Jurkat, Clone E6-1 (cell line): ENCODE data around the gene TMPRSS11E.
"Not testable (repeated sequence)": the region's sequence is repeated elsewhere in the genome, so short reads cannot be mapped to it uniquely, and the experiment has no call there.

ENCODE experiments used
- DNase-seq: peaks from one replicate; pipeline ENCODE4 v3.0.0-alpha.2; 2011; ENCODE audit warnings: low read depth, low spot score
- H3K4me3 ChIP-seq: 2 replicates; pipeline ENCODE4 v1.5.1; 2011; ENCODE audit warnings: mild to moderate bottlenecking, low read length, control low read depth, moderate library complexity

TMPRSS11E gene

DNA sequence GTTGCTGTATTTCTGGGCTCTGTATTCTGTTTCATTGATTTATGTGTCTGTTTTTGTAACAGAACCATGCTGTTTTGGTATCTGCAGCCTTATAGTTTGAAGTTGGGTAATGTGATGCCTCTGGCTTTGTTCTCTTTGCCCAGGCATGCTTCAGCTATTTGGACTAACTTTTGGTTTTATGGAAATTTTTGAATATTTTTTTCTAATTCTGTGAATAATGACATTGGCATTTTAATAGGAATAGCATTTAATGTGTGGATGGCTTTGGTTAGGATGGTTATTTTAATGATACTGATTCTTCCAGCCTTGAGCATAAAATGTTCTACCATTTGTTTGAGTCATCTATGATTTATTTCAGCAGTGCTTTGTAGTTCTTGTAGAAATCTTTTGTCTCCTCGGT lies 75.0 kb downstream of the TMPRSS11E start:
- H3K4me3 ChIP-seq, DNase-seq: not testable (repeated sequence)

DNA sequence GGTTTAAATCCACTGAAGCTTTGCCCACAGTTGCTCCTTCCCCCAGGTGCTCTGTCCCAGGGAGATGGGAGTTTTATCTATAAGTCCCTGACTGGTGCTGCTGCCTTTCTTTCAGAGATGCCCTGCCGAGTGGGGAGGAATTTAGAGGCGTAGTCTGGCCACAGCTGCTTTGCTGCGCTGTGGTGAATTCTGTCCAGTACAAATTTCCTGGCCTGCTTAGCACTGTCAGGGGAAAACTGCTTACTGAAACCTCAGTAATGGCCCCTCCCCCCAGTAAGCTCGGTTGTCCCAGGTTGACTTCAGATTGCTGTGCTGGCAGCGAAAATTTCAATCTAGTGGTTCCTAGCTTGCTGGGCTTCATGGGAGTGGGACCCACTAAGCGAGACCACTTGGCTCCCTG lies 88.7 kb downstream of the TMPRSS11E start:
- H3K4me3 ChIP-seq = no peak overlapping the region
- no peak for DNase-seq

DNA sequence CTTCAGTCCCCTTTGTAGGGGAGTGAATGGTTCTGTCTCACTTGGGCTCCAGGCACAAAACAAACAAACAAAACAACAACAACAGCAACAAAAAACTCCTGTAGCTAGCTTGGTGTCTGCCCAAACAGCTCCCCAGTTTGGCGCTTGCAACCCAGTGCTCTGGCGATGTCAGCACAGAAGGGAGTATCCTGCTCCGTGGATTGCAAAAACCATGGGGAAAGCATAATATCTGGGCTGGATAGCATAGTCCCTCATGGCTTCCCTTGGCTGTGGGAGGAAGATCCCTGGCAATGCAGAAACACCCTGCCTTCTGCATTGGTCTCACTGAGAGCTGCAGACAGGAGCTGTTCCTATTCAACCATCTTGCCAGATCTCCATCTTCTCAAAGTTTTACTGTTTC lies 89.1 kb downstream of the TMPRSS11E start:
- no peak overlapping the region for H3K4me3 ChIP-seq
- no peak for DNase-seq

DNA sequence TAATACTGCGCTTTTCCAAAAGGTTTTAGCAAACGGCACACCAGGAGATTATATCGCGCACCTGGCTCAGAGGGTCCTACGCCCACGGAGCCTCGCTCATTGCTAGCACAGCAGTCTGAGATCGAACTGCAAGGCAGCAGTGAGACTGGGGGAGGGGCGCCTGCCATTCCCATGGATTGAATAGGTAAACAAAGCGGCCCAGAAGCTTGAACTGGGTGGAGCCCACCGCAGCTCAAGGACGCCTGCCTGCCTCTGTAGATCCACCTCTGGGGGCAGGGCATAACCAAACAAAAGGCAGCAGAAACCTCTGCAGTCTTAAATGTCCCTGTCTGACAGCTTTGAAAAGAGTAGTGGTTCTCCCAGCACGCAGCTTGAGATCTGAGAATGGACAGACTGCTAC lies 95.5 kb downstream of the TMPRSS11E start:
- H3K4me3 ChIP-seq = not testable (repeated sequence)

More for the DNA sequence above, 95.5 kb downstream of the TMPRSS11E start:
- not testable (repeated sequence) for DNase-seq
